IgD-negative memory B cell (primary cell): ENCODE data around the gene SLC1A7. TPM values are rescaled to one million over a fixed set of nuclear protein-coding genes. Genes with fewer than 3 reads are reported as not detected.

Experiments
- H3K27ac Mint-ChIP-seq, 3 donors: one replicate each; pipeline ENCODE4 v1.8.0; 2020 to 2022; ENCODE audit warnings: mild to moderate bottlenecking in 3 of 3, mixed read lengths in 3 of 3, moderate library complexity in 1 of 3
- H3K27me3 Mint-ChIP-seq: one replicate; pipeline ENCODE4 v1.8.0; 2021; ENCODE audit warnings: mixed read lengths
- H3K36me3 Mint-ChIP-seq: one replicate; pipeline ENCODE4 v1.8.0; 2020; ENCODE audit warnings: mild to moderate bottlenecking, mixed read lengths
- H3K4me1 Mint-ChIP-seq, 3 donors: one replicate each; pipeline ENCODE4 v1.8.0; 2020 to 2022; ENCODE audit warnings: mixed read lengths in 3 of 3, mild to moderate bottlenecking in 1 of 3
- H3K4me3 Mint-ChIP-seq, 4 donors: one replicate each; pipeline ENCODE4 v1.8.0; 2020 to 2022; ENCODE audit warnings: mild to moderate bottlenecking in 4 of 4, mixed read lengths in 4 of 4, moderate library complexity in 3 of 4
- H3K9me3 Mint-ChIP-seq, 3 donors: one replicate each; pipeline ENCODE4 v1.8.0; 2020 to 2021; ENCODE audit warnings: mixed read lengths in 3 of 3, mild to moderate bottlenecking in 1 of 3
- polyA plus RNA-seq: library from polyadenylated mRNA; unstranded; fragments of 300-500 nt; fragmentation: Illumina TruSeq; gene quantifications from one replicate; pipeline ENCODE4 v1.2.3, GENCODE V29; 2021

SLC1A7 gene
- polyA plus RNA-seq, 1 donor from 2014 or later, result not detected

DNA sequence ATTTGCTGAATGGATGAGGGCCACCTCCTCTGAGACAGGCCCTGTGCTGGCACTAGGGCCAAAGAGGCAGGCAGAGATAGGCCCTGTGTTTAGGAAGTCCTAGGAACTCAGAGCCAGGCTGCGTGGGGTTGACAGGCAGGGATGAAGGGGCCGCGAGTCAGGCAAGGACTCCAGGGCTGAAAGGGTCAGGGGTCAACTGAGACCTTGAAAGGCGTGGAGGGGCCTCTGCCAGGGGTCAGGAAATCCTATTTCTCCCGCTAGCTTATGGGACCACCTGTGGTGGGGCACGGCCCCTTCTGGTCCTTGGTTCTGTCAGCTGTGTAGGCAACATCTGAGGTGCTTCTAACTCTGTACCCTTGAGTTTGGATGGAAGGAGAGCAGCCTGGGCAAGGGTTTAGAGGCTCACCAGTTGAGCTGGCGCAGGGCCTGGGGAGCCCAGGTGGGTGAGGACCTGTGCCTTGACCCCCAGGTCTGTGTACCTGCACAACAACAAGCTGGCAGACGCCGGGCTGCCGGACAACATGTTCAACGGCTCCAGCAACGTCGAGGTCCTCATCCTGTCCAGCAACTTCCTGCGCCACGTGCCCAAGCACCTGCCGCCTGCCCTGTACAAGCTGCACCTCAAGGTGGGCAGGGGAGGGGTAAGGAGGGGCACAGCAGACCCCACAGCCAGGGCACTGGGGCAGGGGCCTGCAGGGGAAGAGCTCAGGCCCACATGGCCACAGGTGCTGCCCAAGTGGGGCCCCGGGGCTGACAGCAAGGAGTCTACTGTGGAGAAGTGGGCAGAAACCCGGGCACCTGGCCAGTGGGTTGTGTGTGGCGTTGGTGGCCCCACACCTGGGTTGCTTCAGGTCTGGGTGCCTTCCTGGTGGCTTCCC lies 65.5 kb downstream of the SLC1A7 start:
- Mint-ChIP-seq H3K27me3 (peaks cover 4% of the 10 kb centered on the region), H3K27ac (no peak overlapping the region), H3K4me1 (peaks cover 0 to 1% (median 0%) of the 10 kb centered on the region in 3 donors), H3K4me3 (no peak overlapping the region), H3K9me3 (peaks cover 0 to 2% (median 0%) of the 10 kb centered on the region in 3 donors), H3K36me3 (no peaks in the 10 kb centered on the region)

DNA sequence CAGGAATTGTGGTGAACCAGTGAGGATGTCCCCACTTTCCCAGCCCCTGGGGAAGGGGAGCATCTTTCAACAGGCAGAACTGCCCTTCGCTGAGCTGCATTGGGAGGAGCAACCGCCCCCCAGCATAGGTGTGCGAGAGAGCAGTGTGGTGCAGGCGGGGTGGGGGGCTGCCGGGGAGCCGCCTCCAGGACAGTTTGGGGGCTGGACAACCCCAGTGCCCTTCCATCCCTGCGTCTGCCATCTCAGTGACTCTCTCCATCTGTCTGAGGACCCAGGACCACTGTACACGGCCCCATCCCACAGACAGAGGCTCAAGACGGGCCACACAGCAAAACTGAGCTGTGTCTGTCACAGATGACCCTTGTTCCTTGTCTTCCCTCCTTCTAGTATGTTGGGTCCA lies 66.3 kb downstream of the SLC1A7 start:
- Mint-ChIP-seq H3K27ac (no peak overlapping the region), H3K4me3 (no peak overlapping the region), H3K27me3 (peaks cover 4% of the 10 kb centered on the region), H3K4me1 (peaks cover 0 to 1% (median 0%) of the 10 kb centered on the region in 3 donors), H3K36me3 (no peaks in the 10 kb centered on the region), H3K9me3 (peaks cover 0 to 2% (median 0%) of the 10 kb centered on the region in 3 donors)

DNA sequence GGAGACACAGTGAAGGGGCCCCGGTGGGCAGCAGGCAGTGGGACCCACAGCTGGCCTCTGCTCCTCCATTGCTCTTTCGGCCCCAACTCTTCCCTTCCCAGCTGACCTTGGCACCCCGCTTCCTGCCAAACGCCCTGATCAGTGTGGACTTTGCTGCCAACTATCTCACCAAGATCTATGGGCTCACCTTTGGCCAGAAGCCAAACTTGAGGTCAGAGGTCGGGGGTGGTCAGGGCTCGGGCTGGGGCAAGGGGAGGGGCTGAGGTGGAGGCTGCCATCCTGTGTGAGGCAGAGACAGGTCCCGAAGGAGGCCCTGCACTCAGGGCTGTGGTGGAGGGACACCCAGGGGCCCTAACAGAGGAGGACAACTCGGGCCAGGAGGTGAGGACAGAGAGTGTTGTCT lies 66.7 kb downstream of the SLC1A7 start:
- peaks cover 0 to 1% (median 0%) of the 10 kb centered on the region in 3 donors for H3K4me1 Mint-ChIP-seq
- H3K9me3 Mint-ChIP-seq, result peaks cover 0 to 2% (median 0%) of the 10 kb centered on the region in 3 donors
- peaks cover 4% of the 10 kb centered on the region for H3K27me3 Mint-ChIP-seq
- no peaks in the 10 kb centered on the region for H3K36me3 Mint-ChIP-seq
- no peak overlapping the region for H3K4me3 Mint-ChIP-seq
- H3K27ac Mint-ChIP-seq, result no peak overlapping the region

DNA sequence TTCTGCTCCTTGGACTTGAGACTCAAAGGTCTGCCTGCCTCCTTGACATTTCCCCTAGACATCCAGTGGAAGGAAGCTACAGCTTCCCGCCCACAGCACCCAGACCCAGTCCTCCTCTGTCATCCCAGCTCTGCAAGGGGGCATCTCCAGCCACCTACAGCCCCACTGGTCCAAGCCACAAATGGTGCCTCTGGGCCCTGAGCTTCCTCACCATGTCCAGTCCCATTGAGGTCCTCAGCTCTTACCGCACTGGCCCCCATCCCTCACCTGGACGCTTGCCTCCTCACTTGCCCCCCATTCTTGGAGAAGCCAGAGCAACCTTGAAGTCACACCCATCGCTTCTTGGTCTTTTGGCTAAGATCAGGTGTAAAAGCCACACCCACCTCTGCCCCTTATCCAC lies 67.2 kb downstream of the SLC1A7 start:
- Mint-ChIP-seq H3K4me1 (peaks cover 0 to 1% (median 0%) of the 10 kb centered on the region in 3 donors), H3K27ac (no peak overlapping the region), H3K4me3 (no peak overlapping the region), H3K27me3 (peaks cover 4% of the 10 kb centered on the region), H3K36me3 (no peaks in the 10 kb centered on the region), H3K9me3 (peaks cover 0 to 2% (median 0%) of the 10 kb centered on the region in 3 donors)

DNA sequence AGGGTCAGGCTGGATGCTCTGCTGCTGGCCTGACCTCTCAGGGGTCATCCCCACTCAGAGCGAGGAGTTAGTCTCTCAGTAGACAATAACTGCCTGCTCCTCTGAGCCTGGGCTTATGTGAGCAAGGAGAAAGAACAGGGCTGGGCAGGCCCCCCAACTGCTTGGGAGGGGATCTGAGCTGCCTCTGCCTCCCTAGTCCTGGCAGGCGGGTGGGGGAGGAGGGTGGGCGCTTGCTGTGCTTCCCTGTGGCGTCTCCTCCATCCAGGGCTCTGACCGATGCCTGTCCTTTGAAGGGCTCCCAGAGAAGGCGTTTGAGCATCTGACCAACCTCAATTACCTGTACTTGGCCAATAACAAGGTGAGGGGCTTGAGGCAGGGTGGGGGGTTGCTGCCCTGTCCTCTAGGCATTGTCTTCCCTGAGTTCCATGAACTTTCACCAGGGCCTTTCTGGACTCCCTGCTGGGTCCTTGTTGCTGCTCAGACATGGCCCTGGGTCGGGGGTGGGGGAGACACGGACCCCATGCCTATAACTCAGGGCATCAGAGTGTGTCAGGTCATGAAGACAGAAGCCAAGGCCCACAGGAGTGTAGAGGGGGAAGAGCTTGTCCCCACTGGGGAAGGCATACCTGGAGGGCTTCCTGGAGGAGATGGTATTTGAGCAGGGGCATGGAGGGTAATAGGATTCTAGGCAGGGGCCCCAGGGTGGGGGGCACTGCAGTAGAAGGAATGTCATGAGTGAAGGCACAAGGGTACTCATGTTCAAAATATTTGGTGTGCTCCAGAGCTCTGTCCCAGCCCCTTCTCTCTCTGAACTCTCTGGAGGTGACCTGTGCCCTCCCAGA lies 67.9 kb downstream of the SLC1A7 start:
- no peaks in the 10 kb centered on the region for H3K36me3 Mint-ChIP-seq
- peaks cover 0 to 2% (median 0%) of the 10 kb centered on the region in 3 donors for H3K9me3 Mint-ChIP-seq
- no peak overlapping the region for H3K4me3 Mint-ChIP-seq
- H3K27ac Mint-ChIP-seq, result no peak overlapping the region
- peaks cover 0 to 1% (median 0%) of the 10 kb centered on the region in 3 donors for H3K4me1 Mint-ChIP-seq
- peaks cover 4% of the 10 kb centered on the region for H3K27me3 Mint-ChIP-seq

DNA sequence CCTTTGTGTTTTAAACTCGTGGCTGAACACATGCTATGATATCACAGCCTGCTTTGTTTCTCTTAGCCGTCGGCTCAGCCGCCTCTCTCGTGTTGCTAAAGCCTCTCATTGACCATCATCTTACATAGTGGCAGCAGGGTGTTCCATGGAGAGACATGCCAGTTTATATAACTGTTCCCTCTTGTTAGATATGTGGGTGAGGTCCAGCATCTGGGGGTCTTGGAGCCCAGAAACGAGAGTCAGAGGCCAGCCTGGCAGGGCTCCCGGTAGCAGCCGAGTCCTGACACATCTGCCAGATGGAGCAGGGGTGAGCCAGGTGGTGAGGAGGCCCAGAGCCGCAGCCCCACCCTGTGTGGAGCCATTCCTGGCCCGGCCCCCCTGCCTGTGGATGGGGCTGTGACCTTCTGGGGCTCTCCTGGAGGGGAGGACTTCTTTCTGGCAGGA lies 68.5 kb downstream of the SLC1A7 start:
- peaks cover 0 to 1% (median 0%) of the 10 kb centered on the region in 3 donors for H3K4me1 Mint-ChIP-seq
- H3K9me3 Mint-ChIP-seq, result peaks cover 0 to 2% (median 0%) of the 10 kb centered on the region in 3 donors
- no peaks in the 10 kb centered on the region for H3K36me3 Mint-ChIP-seq
- H3K27ac Mint-ChIP-seq, result peak overlapping the region in 1 of 3 donors; percentile 16
- H3K27me3 Mint-ChIP-seq, result peaks cover 4% of the 10 kb centered on the region
- H3K4me3 Mint-ChIP-seq, result no peak overlapping the region

DNA sequence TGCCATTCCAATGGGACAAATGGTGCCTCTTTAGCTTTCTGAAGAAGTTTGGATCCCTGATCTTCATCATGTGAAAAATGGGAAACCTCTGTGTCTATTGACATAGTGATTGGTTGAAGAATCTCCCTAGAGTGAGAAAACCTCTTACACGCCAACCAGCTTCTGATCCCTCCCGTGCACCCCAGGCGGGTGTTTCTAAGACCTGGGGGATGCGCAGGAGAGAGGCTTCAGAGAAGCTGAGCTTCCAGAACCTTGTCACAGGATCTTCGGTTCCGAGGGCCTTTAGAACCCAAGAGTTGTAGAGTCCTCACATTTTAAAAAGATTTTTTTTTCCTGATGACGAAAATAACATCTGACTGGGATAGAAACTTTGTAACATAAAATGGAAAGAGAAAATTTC lies 69.2 kb downstream of the SLC1A7 start:
- Mint-ChIP-seq H3K9me3 (peaks cover 0 to 2% (median 0%) of the 10 kb centered on the region in 3 donors), H3K4me3 (no peak overlapping the region), H3K36me3 (no peaks in the 10 kb centered on the region), H3K4me1 (peaks cover 0 to 1% (median 0%) of the 10 kb centered on the region in 3 donors), H3K27ac (no peak overlapping the region), H3K27me3 (peaks cover 4% of the 10 kb centered on the region)

DNA sequence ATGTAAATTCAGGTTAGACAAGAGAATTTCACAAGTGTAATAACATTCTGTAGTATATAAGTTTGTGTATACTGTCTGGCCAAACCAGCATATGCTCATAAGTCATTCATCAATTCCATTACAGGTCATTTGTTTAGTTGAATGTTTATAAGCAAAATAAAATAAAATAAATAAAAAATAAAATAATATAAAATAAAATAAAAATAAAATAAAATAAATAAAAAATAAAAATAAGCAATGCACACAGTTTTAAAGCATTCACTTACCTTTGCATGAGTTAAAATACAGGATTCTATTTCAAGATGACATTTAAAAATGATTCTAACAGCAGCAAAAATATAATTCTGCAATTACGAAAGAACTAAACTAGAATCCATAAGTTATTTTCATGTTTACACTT lies 70.5 kb downstream of the SLC1A7 start:
- Mint-ChIP-seq H3K4me3 (no peak overlapping the region), H3K27me3 (peaks cover 6% of the 10 kb centered on the region), H3K4me1 (peaks cover 0 to 1% (median 0%) of the 10 kb centered on the region in 3 donors), H3K9me3 (peaks cover 0 to 2% (median 0%) of the 10 kb centered on the region in 3 donors), H3K27ac (no peak overlapping the region), H3K36me3 (no peaks in the 10 kb centered on the region)

DNA sequence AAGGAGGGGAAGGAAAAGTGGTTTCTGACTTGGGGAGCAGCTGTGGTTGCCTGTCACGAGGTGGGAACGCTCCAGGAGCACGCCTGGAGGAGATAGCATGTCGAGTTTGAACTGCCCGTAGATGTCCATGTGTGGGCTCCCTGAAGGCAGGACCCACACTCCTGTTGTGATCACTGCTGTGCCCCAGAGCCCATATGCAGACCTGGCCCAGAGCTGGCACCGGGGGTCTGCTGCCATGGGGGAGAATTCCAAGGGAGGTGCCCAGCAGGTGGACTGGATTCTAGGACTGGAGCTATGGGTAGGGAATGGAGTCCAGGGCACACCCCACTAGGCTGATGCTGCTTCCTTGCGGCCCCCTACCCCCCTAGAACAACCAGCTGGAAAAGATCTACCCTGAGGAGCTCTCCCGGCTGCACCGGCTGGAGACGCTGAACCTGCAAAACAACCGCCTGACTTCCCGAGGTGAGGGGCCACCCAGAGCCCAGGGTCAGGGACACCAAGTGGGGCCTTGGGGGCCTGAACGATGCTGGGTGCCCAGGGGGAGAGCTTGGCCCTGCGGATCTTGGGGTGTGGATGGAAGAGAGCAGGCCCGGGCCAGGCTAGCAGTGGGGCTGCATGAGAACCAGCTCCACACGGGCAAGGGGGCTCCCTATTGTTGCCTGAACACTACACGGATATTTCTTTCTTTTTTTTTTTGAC lies 71.1 kb downstream of the SLC1A7 start:
- Mint-ChIP-seq H3K4me1 (peaks cover 0 to under 1% (median 0%) of the 10 kb centered on the region in 3 donors), H3K27ac (no peak overlapping the region), H3K9me3 (peaks cover 0 to 2% (median 0%) of the 10 kb centered on the region in 3 donors), H3K36me3 (no peaks in the 10 kb centered on the region), H3K4me3 (no peak overlapping the region), H3K27me3 (peaks cover 6% of the 10 kb centered on the region)

DNA sequence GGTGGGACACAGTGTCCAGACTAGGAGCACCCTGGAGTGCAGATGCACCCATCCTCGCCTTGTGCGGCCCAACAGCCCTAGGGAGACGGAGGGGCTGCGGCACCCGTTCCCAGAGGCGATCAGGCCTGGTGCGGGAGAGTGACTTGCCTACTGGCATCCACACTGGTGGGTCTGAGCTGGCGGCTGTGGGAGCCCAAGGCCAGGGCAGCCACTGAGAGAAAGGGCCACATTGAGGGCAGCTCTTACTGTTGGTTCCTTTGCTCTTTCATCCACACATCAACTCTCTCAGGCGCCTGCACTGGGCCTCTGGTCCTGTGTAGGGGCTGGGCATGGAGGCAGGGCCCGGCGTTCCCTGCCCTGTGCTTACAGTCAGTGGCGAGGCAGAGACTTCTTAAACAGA lies 71.8 kb downstream of the SLC1A7 start:
- no peak overlapping the region for H3K4me3 Mint-ChIP-seq
- H3K27me3 Mint-ChIP-seq, result peaks cover 6% of the 10 kb centered on the region
- H3K36me3 Mint-ChIP-seq, result no peaks in the 10 kb centered on the region
- H3K27ac Mint-ChIP-seq, result no peak overlapping the region
- no peaks in the 10 kb centered on the region for H3K4me1 Mint-ChIP-seq
- H3K9me3 Mint-ChIP-seq, result peaks cover 0 to 2% (median 0%) of the 10 kb centered on the region in 3 donors

DNA sequence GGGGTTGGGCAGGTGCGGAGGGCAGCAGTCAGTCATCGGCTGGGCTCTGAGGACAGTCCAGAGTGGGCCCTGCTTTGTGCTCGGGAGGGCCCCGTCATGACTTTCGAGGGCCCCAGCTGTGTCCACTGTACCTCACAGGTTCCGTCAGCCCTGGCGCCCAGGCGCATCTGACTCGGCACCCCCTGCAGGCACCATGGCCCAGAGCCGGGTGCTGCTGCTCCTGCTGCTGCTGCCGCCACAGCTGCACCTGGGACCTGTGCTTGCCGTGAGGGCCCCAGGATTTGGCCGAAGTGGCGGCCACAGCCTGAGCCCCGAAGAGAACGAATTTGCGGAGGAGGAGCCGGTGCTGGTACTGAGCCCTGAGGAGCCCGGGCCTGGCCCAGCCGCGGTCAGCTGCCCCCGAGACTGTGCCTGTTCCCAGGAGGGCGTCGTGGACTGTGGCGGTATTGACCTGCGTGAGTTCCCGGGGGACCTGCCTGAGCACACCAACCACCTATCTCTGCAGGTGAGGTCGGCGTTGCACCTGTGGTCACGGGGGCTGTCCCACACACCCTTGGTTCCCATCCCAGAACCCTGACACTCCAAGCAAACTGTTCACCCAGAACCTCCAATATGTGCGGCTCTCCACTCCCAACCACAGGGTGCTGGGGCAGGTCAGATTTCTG lies 72.6 kb downstream of the SLC1A7 start:
- Mint-ChIP-seq H3K27ac (no peak overlapping the region), H3K36me3 (no peaks in the 10 kb centered on the region)

DNA sequence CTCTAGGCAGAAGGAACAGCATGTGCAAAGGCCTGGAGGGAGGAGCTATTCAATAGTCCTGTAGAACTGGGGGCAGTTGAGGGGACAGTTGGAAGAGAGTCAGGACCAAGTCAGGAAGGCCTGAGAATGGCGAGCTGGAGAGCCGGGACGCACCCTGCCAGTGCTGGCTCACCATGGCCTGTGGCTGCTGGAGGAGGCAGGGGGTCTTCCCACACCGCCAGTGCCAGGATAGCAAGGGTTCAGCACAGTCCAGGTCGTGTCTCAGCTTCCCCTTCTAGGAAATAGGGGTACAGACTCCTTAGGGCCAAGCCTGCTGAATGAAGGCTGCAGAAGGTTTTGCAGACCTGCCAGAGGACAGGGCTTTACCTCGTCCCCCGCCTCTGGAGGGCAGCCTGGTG lies 73.2 kb downstream of the SLC1A7 start:
- no peaks in the 10 kb centered on the region for H3K4me1 Mint-ChIP-seq
- no peak overlapping the region for H3K4me3 Mint-ChIP-seq
- H3K27ac Mint-ChIP-seq, result no peak overlapping the region
- H3K27me3 Mint-ChIP-seq, result peaks cover 3% of the 10 kb centered on the region
- no peaks in the 10 kb centered on the region for H3K9me3 Mint-ChIP-seq
- no peaks in the 10 kb centered on the region for H3K36me3 Mint-ChIP-seq

More for the DNA sequence above, 72.6 kb downstream of the SLC1A7 start:
- H3K4me3 Mint-ChIP-seq, result no peak overlapping the region
- no peaks in the 10 kb centered on the region for H3K4me1 Mint-ChIP-seq
- H3K27me3 Mint-ChIP-seq, result peaks cover 2% of the 10 kb centered on the region
- H3K9me3 Mint-ChIP-seq, result no peaks in the 10 kb centered on the region

DNA sequence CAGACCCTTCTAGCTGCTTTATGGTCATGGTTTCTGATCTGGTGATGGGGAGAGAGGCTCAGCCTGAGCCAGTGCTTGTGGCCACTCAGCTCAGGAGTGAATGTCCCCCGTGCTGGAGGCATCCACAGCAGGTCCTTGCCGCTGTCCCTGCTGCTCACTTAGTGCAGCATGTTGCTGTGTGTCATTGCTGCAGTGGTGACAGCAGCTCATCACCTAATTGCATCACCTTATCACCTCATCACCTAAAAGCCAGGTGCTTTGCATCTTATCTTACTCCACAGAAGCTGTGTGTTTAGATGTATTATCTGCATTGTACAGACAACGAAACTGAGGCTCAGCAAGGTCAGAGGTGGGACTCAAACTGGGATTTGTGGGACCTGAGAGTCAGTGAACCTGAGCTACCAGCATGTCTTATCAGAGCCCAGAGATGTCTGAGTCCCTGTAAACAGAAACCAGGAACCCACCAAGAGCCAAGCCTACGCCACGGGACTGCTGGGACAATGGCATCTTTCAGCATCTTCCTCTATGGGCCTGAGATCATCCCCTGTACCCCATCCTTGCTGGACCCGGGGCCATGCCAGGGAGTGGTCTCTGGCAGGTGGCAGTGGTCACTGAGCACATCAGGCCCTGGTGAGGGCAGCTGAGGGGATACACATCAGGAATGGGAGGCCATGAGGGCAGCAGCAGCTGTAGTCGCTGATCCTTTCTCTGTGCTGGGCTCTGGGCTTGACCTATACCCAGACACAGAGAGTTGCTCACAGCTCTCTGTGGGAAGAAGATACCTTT lies 73.9 kb downstream of the SLC1A7 start:
- Mint-ChIP-seq H3K27me3 (peaks cover 10% of the 10 kb centered on the region), H3K4me1 (no peaks in the 10 kb centered on the region), H3K36me3 (no peaks in the 10 kb centered on the region), H3K4me3 (no peak overlapping the region), H3K27ac (no peak overlapping the region), H3K9me3 (no peaks in the 10 kb centered on the region)
